Measurements from ENCODE around the gene STK32A. TPM values are rescaled to one million over a fixed set of nuclear protein-coding genes. Genes with fewer than 3 reads are reported as not detected.

STK32A gene
- total and polyA plus RNA-seq, 4 donors: 0.03 to 0.17 (median 0.09) TPM

GRCh38 chr5:147359101-147359500 is 124.3 kb downstream of the STK32A start:
- no peak overlapping the region for H3K9ac ChIP-seq (ENCODE audit: low read depth in 1 of 2, low read length in 2 of 2)

DNA sequence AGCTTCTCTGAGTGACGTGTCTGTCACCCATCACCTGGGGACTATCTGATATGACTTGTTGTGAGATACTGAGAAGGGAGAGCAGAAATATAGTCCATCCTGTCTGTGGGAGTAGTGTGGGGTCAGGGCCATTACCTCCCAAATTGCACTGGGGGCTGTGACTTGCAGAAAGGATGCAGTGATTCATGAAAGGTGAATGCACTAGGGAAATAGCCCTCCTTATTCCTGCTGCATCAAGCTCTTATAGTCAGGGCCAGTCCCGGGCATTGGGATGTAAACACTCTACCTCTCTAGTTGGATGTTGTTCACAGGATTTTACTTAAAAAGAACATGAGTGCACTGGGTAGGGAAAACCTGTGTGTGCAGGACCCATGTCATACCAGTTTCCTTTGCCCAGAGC is 124.8 kb downstream of the STK32A start:
- Histone ChIP-seq H3K36me3 (ENCODE audit: control insufficient read depth in 4 of 4, insufficient read depth in 3 of 4, low read depth in 1 of 4, low read length in 3 of 4) (no peaks in the 10 kb centered on the region), H3K4me1 (ENCODE audit: control insufficient read depth in 4 of 4, insufficient read depth in 4 of 4, low read length in 3 of 4) (no peaks in the 10 kb centered on the region), H3K27me3 (ENCODE audit: control insufficient read depth in 4 of 4, insufficient read depth in 4 of 4, low read length in 3 of 4) (peaks cover 0 to 6% (median 0%) of the 10 kb centered on the region in 4 donors), H3K9me3 (ENCODE audit: control insufficient read depth in 4 of 4, low read length in 3 of 4) (peaks cover 0 to 4% (median under 1%) of the 10 kb centered on the region in 4 donors), H3K9ac (ENCODE audit: low read depth in 1 of 2, low read length in 2 of 2) (no peak overlapping the region), H3K27ac (ENCODE audit: low read depth in 1 of 2, low read length in 2 of 2) (no peak overlapping the region), H3K4me3 (ENCODE audit: low read depth in 1 of 3, low read length in 3 of 3) (no peak overlapping the region)
- TF ChIP-seq, protein P1, sequence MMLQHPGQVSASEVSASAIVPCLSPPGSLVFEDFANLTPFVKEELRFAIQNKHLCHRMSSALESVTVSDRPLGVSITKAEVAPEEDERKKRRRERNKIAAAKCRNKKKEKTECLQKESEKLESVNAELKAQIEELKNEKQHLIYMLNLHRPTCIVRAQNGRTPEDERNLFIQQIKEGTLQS (IDR thresholded peaks at IDR 0.05): no peak
- no peak for TF ChIP-seq SP1 (IDR thresholded peaks at IDR 0.05)
- TF ChIP-seq HNF4A (conservative IDR thresholded peaks at IDR 0.05): no peak
- TF ChIP-seq HNF4G (IDR thresholded peaks at IDR 0.05): no peak
- TF ChIP-seq YY1 (IDR thresholded peaks at IDR 0.05): no peak
- no peak for TF ChIP-seq GABPA (IDR thresholded peaks at IDR 0.05 in 1 of 2, conservative IDR thresholded peaks at IDR 0.05 in 1 of 2)
- TF ChIP-seq FOXA1 (IDR thresholded peaks at IDR 0.05): no peak
- no peak for TF ChIP-seq FOXA2 (IDR thresholded peaks at IDR 0.05)
- TF ChIP-seq EGR1 (IDR thresholded peaks at IDR 0.05; ENCODE audit: low read depth in 2 of 2): no peak
- TF ChIP-seq RXRA (IDR thresholded peaks at IDR 0.05): no peak
- no peak for TF ChIP-seq RAD21 (IDR thresholded peaks at IDR 0.05)
- no peak for TF ChIP-seq TAF1 (conservative IDR thresholded peaks at IDR 0.05)
- no peak for TF ChIP-seq NR2F2 (IDR thresholded peaks at IDR 0.05)
- 85% methylated on average over 2 of the region's 2 CpGs for WGBS
- no peak for DNase-seq (ENCODE audit: low spot score)

More at GRCh38 chr5:147359101-147359500, 124.3 kb downstream of the STK32A start:
- WGBS: 72% methylated on average over 1 of the region's 1 CpG
- no peak for TF ChIP-seq FOXA1 (IDR thresholded peaks at IDR 0.05)
- TF ChIP-seq ZBTB33 (IDR thresholded peaks at IDR 0.05): no peak
- TF ChIP-seq RXRA (IDR thresholded peaks at IDR 0.05): no peak
- no peak for TF ChIP-seq NR2F2 (IDR thresholded peaks at IDR 0.05)
- TF ChIP-seq FOXA2 (IDR thresholded peaks at IDR 0.05): no peak
- TF ChIP-seq EGR1 (IDR thresholded peaks at IDR 0.05; ENCODE audit: low read depth in 2 of 2): no peak
- no peak for TF ChIP-seq GABPA (IDR thresholded peaks at IDR 0.05 in 1 of 2, conservative IDR thresholded peaks at IDR 0.05 in 1 of 2)
- no peaks in the 10 kb centered on the region for H3K9me3 ChIP-seq (ENCODE audit: control insufficient read depth in 4 of 4, low read length in 3 of 4)
- no peak overlapping the region for H3K27ac ChIP-seq (ENCODE audit: low read depth in 1 of 2, low read length in 2 of 2)
- no peak overlapping the region for H3K4me3 ChIP-seq (ENCODE audit: low read depth in 1 of 3, low read length in 3 of 3)
- no peaks in the 10 kb centered on the region for H3K4me1 ChIP-seq (ENCODE audit: control insufficient read depth in 4 of 4, insufficient read depth in 4 of 4, low read length in 3 of 4)
- no peak for DNase-seq (ENCODE audit: low spot score)
- no peaks in the 10 kb centered on the region for H3K36me3 ChIP-seq (ENCODE audit: control insufficient read depth in 4 of 4, insufficient read depth in 3 of 4, low read depth in 1 of 4, low read length in 3 of 4)
- H3K27me3 ChIP-seq (ENCODE audit: control insufficient read depth in 4 of 4, insufficient read depth in 4 of 4, low read length in 3 of 4): peaks cover 0 to 6% (median 0%) of the 10 kb centered on the region in 4 donors

DNA sequence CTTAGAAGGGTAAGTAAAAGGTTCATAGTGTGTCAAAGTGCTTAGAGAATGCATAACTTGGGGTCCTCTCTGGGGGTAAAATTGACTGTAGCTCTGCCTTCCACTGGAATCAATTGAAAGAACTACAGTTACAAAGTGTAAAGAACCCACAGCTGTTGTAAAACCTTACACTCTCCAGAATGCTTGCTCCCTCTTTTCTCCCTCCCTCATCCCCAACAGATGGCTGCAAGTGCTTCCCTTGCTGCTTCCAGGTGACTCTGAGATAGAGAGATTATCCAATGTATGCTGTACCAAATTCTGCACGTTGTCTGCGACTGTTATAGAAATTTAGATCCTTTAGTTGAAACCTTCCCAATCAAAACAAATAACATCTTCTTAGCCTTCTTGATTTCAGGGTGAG is 126.0 kb downstream of the STK32A start:
- 82% methylated on average over 2 of the region's 2 CpGs for WGBS

More for the DNA sequence above, 126.0 kb downstream of the STK32A start:
- H3K9me3 ChIP-seq (ENCODE audit: control insufficient read depth in 4 of 4, low read length in 3 of 4): peaks cover 0 to 4% (median under 1%) of the 10 kb centered on the region in 4 donors
- no peak overlapping the region for H3K4me3 ChIP-seq (ENCODE audit: low read depth in 1 of 3, low read length in 3 of 3)
- H3K27me3 ChIP-seq (ENCODE audit: control insufficient read depth in 4 of 4, insufficient read depth in 4 of 4, low read length in 3 of 4): peaks cover 0 to 10% (median 1%) of the 10 kb centered on the region in 4 donors
- DNase-seq (ENCODE audit: low spot score): no peak
- no peak overlapping the region for H3K9ac ChIP-seq (ENCODE audit: low read depth in 1 of 2, low read length in 2 of 2)
- TF ChIP-seq YY1 (IDR thresholded peaks at IDR 0.05) (no peak), MAX (IDR thresholded peaks at IDR 0.05) (no peak), NR2F2 (IDR thresholded peaks at IDR 0.05) (no peak), EGR1 (IDR thresholded peaks at IDR 0.05; ENCODE audit: low read depth in 2 of 2) (no peak), FOXA2 (IDR thresholded peaks at IDR 0.05) (no peak), JUND (IDR thresholded peaks at IDR 0.05) (no peak), ZBTB33 (IDR thresholded peaks at IDR 0.05) (no peak), RXRA (IDR thresholded peaks at IDR 0.05) (no peak), REST (IDR thresholded peaks at IDR 0.05) (no peak), TAF1 (conservative IDR thresholded peaks at IDR 0.05) (no peak), SP1 (IDR thresholded peaks at IDR 0.05) (no peak), HNF4A (conservative IDR thresholded peaks at IDR 0.05) (no peak), RAD21 (IDR thresholded peaks at IDR 0.05) (no peak), HNF4G (IDR thresholded peaks at IDR 0.05) (no peak), GABPA (IDR thresholded peaks at IDR 0.05 in 1 of 2, conservative IDR thresholded peaks at IDR 0.05 in 1 of 2) (no peak), FOXA1 (IDR thresholded peaks at IDR 0.05) (no peak)
- TF ChIP-seq, protein P1 (IDR thresholded peaks at IDR 0.05): no peak
- no peaks in the 10 kb centered on the region for H3K36me3 ChIP-seq (ENCODE audit: control insufficient read depth in 4 of 4, insufficient read depth in 3 of 4, low read depth in 1 of 4, low read length in 3 of 4)
- H3K27ac ChIP-seq (ENCODE audit: low read depth in 1 of 2, low read length in 2 of 2): no peak overlapping the region
- H3K4me1 ChIP-seq (ENCODE audit: control insufficient read depth in 4 of 4, insufficient read depth in 4 of 4, low read length in 3 of 4): no peaks in the 10 kb centered on the region

All from liver (tissue), 9 donors.